Measurements from ENCODE around the gene MAST3. TPM values are rescaled to one million over a fixed set of nuclear protein-coding genes. Genes with fewer than 3 reads are reported as not detected.
"Not testable (repeated sequence)": the region's sequence is repeated elsewhere in the genome, so short reads cannot be mapped to it uniquely, and the experiment has no call there.

The MAST3 gene
- total RNA-seq, 1 donor: 6.7 TPM

GRCh38 chr19:18070181-18070580 lies 27.4 kb upstream of the MAST3 start:
- no peaks in the 10 kb centered on the region for H3K9me3 ChIP-seq (ENCODE audit: low read depth, low read length)
- peaks cover 6% of the 10 kb centered on the region for H3K4me1 ChIP-seq (ENCODE audit: insufficient read depth, low read length)
- no peak overlapping the region for H3K4me3 ChIP-seq (ENCODE audit: low read length)
- H3K27me3 ChIP-seq (ENCODE audit: insufficient read depth, low read length): no peaks in the 10 kb centered on the region

DNA sequence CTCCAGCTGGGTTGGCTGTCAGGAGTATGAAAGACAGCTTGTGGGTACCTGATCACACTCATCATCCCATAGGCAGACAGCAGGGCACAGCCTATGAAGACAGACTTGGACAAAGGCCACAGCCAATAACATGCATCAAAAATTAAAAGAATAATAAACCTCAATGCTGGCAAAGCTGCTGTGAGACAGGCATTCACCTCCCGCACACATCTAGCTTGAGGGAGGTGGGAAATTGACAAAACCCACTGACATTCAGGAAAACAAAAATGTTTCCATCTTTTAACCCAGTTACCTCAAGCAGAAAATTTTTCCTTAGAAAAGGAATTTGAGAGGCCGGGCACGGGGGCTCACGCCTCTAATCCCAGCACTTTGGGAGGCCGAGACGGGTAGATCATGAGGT lies 25.2 kb upstream of the MAST3 start:
- Histone ChIP-seq H3K4me3 (ENCODE audit: low read length) (no peak overlapping the region), H3K4me1 (ENCODE audit: insufficient read depth, low read length) (peaks cover 6% of the 10 kb centered on the region), H3K9me3 (ENCODE audit: low read depth, low read length) (no peaks in the 10 kb centered on the region), H3K27me3 (ENCODE audit: insufficient read depth, low read length) (no peaks in the 10 kb centered on the region)

- no peak overlapping the region for H3K4me3 ChIP-seq (ENCODE audit: low read length)
- H3K9me3 ChIP-seq (ENCODE audit: low read depth, low read length): no peaks in the 10 kb centered on the region
- H3K4me1 ChIP-seq (ENCODE audit: insufficient read depth, low read length): peaks cover 6% of the 10 kb centered on the region
- H3K27me3 ChIP-seq (ENCODE audit: insufficient read depth, low read length): no peaks in the 10 kb centered on the region
Measured at GRCh38 chr19:18073197-18073596, 24.4 kb upstream of the MAST3 start.

DNA sequence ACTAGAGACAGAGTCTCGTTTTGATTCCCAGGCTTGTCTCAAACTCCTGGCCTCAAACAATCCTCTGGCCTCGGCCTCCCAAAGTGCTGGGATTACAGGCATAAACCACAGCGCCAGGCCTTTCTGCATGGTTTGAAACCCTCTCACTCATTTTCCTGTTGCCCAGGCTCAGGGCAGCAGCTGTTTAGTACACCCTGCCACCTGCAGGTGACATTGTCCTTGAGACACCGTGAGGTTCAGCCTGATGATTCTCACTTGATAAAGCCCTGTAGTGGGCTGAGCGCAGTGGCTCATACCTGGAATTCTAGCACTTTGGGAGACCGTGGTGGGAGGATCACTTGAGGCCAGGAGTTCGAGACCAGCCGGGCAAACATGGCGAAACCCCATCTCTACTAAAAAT lies 23.4 kb upstream of the MAST3 start:
- H3K27me3 ChIP-seq (ENCODE audit: insufficient read depth, low read length): no peaks in the 10 kb centered on the region
- H3K4me3 ChIP-seq (ENCODE audit: low read length): no peak overlapping the region
- no peaks in the 10 kb centered on the region for H3K9me3 ChIP-seq (ENCODE audit: low read depth, low read length)
- peaks cover 6% of the 10 kb centered on the region for H3K4me1 ChIP-seq (ENCODE audit: insufficient read depth, low read length)

- H3K4me1 ChIP-seq (ENCODE audit: insufficient read depth, low read length): peaks cover 41% of the 10 kb centered on the region
- no peaks in the 10 kb centered on the region for H3K27me3 ChIP-seq (ENCODE audit: insufficient read depth, low read length)
- no peak overlapping the region for H3K4me3 ChIP-seq (ENCODE audit: low read length)
- no peaks in the 10 kb centered on the region for H3K9me3 ChIP-seq (ENCODE audit: low read depth, low read length)
Measured at GRCh38 chr19:18083929-18084684, 13.5 kb upstream of the MAST3 start.

- H3K4me3 ChIP-seq (ENCODE audit: low read length): peak overlapping the region; percentile 61
- peaks cover 59% of the 10 kb centered on the region for H3K4me1 ChIP-seq (ENCODE audit: insufficient read depth, low read length)
- H3K27me3 ChIP-seq (ENCODE audit: insufficient read depth, low read length): no peaks in the 10 kb centered on the region
- H3K9me3 ChIP-seq (ENCODE audit: low read depth, low read length): no peaks in the 10 kb centered on the region
Measured at GRCh38 chr19:18085702-18086457, 11.7 kb upstream of the MAST3 start.

DNA sequence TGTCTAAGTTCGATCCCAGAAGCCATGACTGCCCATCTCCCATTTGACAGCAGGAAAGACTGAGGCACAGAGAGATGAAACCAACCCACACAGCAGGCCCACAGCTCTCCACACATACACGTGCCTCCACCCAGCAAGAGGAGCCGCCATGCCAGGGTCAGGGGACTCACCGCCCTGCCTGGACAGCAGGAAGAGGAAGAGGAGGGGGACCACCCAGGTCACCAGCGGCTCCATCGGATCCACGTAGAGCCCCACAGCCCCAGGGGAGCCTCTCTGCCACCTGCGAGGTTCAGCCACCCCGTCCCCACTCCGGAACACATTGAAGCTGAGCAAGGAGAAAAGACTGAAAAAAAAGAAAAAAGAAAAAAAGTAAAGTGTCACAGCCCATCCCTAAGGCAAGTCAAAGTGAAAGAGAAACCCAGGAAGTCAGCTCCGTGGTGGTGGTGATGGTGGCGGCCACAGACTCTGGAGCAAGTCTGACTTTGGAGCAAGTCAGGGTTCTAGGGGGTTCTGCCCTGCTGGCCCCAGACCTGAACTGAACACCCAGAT lies 10.9 kb upstream of the MAST3 start, which contains the start of gene IL12RB1:
Gene IL12RB1, minus strand, starts transcription at position 345 of the 549 bp plus-strand sequence. Its CDS starts 111 bp downstream, at position 234.
- Histone ChIP-seq H3K4me3 (ENCODE audit: low read length) (peak within 1 kb of the TSS; percentile 61), H3K9me3 (ENCODE audit: low read depth, low read length) (no peaks in the 10 kb centered on the region), H3K4me1 (ENCODE audit: insufficient read depth, low read length) (peaks cover 67% of the 10 kb centered on the region), H3K27me3 (ENCODE audit: insufficient read depth, low read length) (no peaks in the 10 kb centered on the region)

- not testable (repeated sequence) for H3K9me3 ChIP-seq (ENCODE audit: low read depth, low read length); H3K27me3 ChIP-seq (ENCODE audit: insufficient read depth, low read length); H3K4me3 ChIP-seq (ENCODE audit: low read length)
- peaks cover 84% of the 10 kb centered on the region for H3K4me1 ChIP-seq (ENCODE audit: insufficient read depth, low read length)
Measured at GRCh38 chr19:18089096-18089541, 8.5 kb upstream of the MAST3 start.

- Histone ChIP-seq H3K27me3 (ENCODE audit: insufficient read depth, low read length) (no peaks in the 10 kb centered on the region), H3K4me3 (ENCODE audit: low read length) (no peak overlapping the region), H3K9me3 (ENCODE audit: low read depth, low read length) (no peaks in the 10 kb centered on the region), H3K4me1 (ENCODE audit: insufficient read depth, low read length) (peaks cover 82% of the 10 kb centered on the region)
Measured at GRCh38 chr19:18089726-18090125, 7.9 kb upstream of the MAST3 start.

GRCh38 chr19:18090545-18091216 lies 6.9 kb upstream of the MAST3 start:
- H3K4me3 ChIP-seq (ENCODE audit: low read length): no peak overlapping the region
- H3K9me3 ChIP-seq (ENCODE audit: low read depth, low read length): no peaks in the 10 kb centered on the region
- no peaks in the 10 kb centered on the region for H3K27me3 ChIP-seq (ENCODE audit: insufficient read depth, low read length)
- H3K4me1 ChIP-seq (ENCODE audit: insufficient read depth, low read length): peaks cover 74% of the 10 kb centered on the region

GRCh38 chr19:18091217-18091608 lies 6.4 kb upstream of the MAST3 start:
- Histone ChIP-seq H3K27me3 (ENCODE audit: insufficient read depth, low read length) (no peaks in the 10 kb centered on the region), H3K4me3 (ENCODE audit: low read length) (no peak overlapping the region), H3K9me3 (ENCODE audit: low read depth, low read length) (no peaks in the 10 kb centered on the region)

DNA sequence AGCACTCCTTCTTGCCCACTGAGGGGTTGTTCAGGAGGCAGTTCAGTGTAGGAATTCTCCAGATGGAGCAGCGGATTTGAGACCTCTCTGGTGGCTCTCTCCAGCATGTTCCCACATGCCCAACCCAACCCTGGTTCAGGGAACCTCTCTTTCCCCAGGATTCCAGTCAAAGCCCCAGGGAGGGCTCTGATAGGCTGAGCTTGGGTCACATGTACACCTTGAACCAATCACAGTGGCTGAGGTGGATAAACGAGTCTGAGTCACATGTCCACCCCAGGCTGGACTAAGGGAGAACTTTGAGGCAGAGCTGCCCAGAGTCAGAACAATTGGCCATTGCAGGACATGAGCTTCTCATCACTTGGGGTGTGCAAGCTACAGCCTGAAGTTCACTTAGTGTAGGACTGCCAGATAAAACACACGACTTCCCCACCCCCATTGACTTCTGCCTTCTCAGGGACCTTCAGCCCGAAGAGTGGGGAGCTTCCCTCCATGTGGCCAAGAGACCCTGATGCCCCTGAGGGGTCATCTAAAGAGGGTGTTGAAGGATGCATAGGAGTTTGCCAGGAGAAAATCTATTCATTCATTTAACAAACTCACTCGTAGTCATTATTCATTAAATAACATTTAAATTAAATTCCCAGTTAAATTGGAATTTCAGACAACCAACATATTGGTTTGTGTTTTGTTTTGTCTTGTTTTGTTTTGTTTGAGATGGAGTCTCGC lies 4.0 kb upstream of the MAST3 start:
- no peaks in the 10 kb centered on the region for H3K27me3 ChIP-seq (ENCODE audit: insufficient read depth, low read length)
- no peak overlapping the region for H3K4me3 ChIP-seq (ENCODE audit: low read length)
- no peaks in the 10 kb centered on the region for H3K9me3 ChIP-seq (ENCODE audit: low read depth, low read length)
- H3K4me1 ChIP-seq (ENCODE audit: insufficient read depth, low read length): peaks cover 62% of the 10 kb centered on the region

More at GRCh38 chr19:18091217-18091608, 6.4 kb upstream of the MAST3 start:
- H3K4me1 ChIP-seq (ENCODE audit: insufficient read depth, low read length): peaks cover 69% of the 10 kb centered on the region

GRCh38 chr19:18096258-18096657 lies 1.3 kb upstream of the MAST3 start:
- Histone ChIP-seq H3K4me1 (ENCODE audit: insufficient read depth, low read length) (peaks cover 48% of the 10 kb centered on the region), H3K4me3 (ENCODE audit: low read length) (no peak overlapping the region), H3K9me3 (ENCODE audit: low read depth, low read length) (no peaks in the 10 kb centered on the region), H3K27me3 (ENCODE audit: insufficient read depth, low read length) (no peaks in the 10 kb centered on the region)
